Smooth muscle cell (in vitro differentiated cells): Measurements from ENCODE around the gene HTR1D. TPM values are rescaled to one million over a fixed set of nuclear protein-coding genes. Genes with fewer than 3 reads are reported as not detected.
A peak's percentile ranks its signal among the peaks of the same experiment; 100 is the strongest.
"Not testable (repeated sequence)": the region's sequence is repeated elsewhere in the genome, so short reads cannot be mapped to it uniquely, and the experiment has no call there.

Experiments
- DNase-seq: peaks from one replicate; lab custom pipeline; 2025; ENCODE audit not compliant: unreplicated experiment; lab: John Stamatoyannopoulos, UW
- H2AFZ ChIP-seq: fragments of 200-600 bp; sonication (generic); 2 replicates; pipeline ENCODE4 v1.6.0; 2016; ENCODE audit warnings: antibody characterized with exemption, low read depth, mild to moderate bottlenecking
- H3F3A ChIP-seq: fragments of 200-600 bp; sonication (generic); 2 replicates; pipeline ENCODE4 v1.6.0; 2017; ENCODE audit warnings: antibody characterized with exemption, low read depth
- H3K27ac ChIP-seq: fragments of 200-600 bp; sonication (generic); 2 replicates; pipeline ENCODE4 v1.5.1; 2016; ENCODE audit warnings: low read depth, mild to moderate bottlenecking
- H3K27me3 ChIP-seq: fragments of 200-600 bp; sonication (generic); 2 replicates; pipeline ENCODE4 v1.6.1; 2016; ENCODE audit warnings: low read depth, mild to moderate bottlenecking
- H3K36me3 ChIP-seq: fragments of 200-600 bp; sonication (generic); 2 replicates; pipeline ENCODE4 v1.5.1; 2016; ENCODE audit warnings: low read depth
- H3K4me1 ChIP-seq: fragments of 200-600 bp; sonication (generic); 2 replicates; pipeline ENCODE4 v1.5.1; 2016; ENCODE audit warnings: low read depth
- H3K4me2 ChIP-seq: fragments of 200-600 bp; sonication (generic); 2 replicates; pipeline ENCODE4 v1.6.0; 2016; ENCODE audit warnings: mild to moderate bottlenecking
- H3K4me3 ChIP-seq: fragments of 200-600 bp; sonication (generic); 2 replicates; pipeline ENCODE4 v1.5.1; 2016; ENCODE audit warnings: mild to moderate bottlenecking
- H3K79me2 ChIP-seq: fragments of 200-600 bp; sonication (generic); 2 replicates; pipeline ENCODE4 v1.6.0; 2016; ENCODE audit warnings: low read depth, mild to moderate bottlenecking
- H3K9ac ChIP-seq: fragments of 200-600 bp; sonication (generic); 2 replicates; pipeline ENCODE4 v1.6.0; 2016; ENCODE audit warnings: low read depth
- H3K9me3 ChIP-seq: fragments of 200-600 bp; sonication (generic); replicated peaks from 2 replicates; pipeline ENCODE4 v1.5.1; 2016; ENCODE audit warnings: low read depth
- H4K20me1 ChIP-seq: fragments of 200-600 bp; sonication (generic); 2 replicates; pipeline ENCODE4 v1.6.0; 2016; ENCODE audit warnings: low read depth
- WGBS: methylation state at CpG from one replicate; pipeline ENCODE4 v1.1.7; 2016; ENCODE audit warnings: low lambda C conversion rate; 5-methylcytosine and 5-hydroxymethylcytosine counted together
- polyA plus RNA-seq: library from polyadenylated mRNA; unstranded; fragments of >200 nt; fragmentation: Nextera tagmentation; extraction: Ambion mirVana; gene quantifications from 2 replicates; pipeline ENCODE4 v1.2.1, GENCODE V29; 2016
- total RNA-seq: library from RNA; depleted of rRNA; stranded (reverse); fragments of >200 nt; gene quantifications from 2 replicates; pipeline ENCODE4 v1.2.3, GENCODE V29; 2014
- TF ChIP-seq, protein P1 (sequence below): fragments of 200-600 bp; sonication (generic); IDR thresholded peaks from 2 replicates; pipeline ENCODE4 v1.5.1; 2017; ENCODE audit warnings: borderline replicate concordance, mild to moderate bottlenecking, antibody characterized with exemption; ENCODE audit not compliant: insufficient read depth, poor library complexity, severe bottlenecking

Gene HTR1D
- total and polyA plus RNA-seq, 2 experiments from 2014 or later, result 0.26 to 1.1 TPM

DNA sequence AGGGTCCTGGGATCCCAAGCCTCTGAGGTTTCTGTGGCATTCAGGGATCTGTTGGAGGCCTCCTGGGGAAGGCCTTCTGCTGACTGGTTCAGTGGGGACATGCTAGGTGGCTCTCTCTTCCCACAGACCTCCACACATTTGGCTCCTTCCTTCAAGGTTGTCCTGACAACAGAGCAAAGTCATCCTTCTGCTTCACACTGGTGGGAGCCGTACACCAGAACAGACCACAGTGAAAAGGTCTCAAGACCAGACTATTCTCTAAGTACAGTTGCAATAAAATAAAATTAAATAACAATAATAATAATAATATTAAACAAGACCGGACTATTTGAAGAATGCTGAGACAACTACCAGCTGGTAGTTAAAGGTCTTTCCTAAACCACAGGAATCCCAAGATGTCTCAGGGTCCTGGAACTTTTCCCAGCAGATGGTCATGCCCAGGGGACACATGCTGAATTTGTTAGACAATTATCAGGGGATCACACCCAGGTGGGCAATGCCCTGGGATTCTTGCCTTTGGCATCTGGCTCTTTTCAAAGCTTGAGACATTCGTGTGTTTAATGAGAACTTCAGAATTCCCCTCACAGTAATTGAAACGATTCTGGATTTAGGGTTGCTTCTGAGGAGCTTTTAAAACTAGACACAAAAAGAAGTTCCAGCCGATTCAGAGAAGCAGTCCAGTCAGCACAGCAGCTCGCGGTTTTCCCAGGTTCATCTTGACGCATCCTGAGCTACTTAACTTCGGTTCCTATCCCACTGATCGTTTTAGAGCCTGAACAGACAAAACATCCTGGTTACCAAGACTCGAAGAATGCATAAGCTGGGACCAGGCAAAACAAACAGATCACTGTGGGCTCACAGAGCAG lies 22.9 kb downstream of the HTR1D start:
- Histone ChIP-seq H3K4me3 (no peak overlapping the region), H3K36me3 (no peaks in the 10 kb centered on the region), H3K27me3 (no peaks in the 10 kb centered on the region), H4K20me1 (no peaks in the 10 kb centered on the region), H3K4me1 (peaks cover 18% of the 10 kb centered on the region), H3K9ac (peak overlapping the region; percentile 89), H3K4me2 (peak overlapping the region; percentile 76), H3K27ac (peak overlapping the region; percentile 97), H2AFZ (no peak overlapping the region), H3K9me3 (no peaks in the 10 kb centered on the region), H3F3A (peaks cover 14% of the 10 kb centered on the region), H3K79me2 (no peaks in the 10 kb centered on the region)
- WGBS, result 20% methylated on average over 11 of the region's 11 CpGs
- TF ChIP-seq, protein P1, sequence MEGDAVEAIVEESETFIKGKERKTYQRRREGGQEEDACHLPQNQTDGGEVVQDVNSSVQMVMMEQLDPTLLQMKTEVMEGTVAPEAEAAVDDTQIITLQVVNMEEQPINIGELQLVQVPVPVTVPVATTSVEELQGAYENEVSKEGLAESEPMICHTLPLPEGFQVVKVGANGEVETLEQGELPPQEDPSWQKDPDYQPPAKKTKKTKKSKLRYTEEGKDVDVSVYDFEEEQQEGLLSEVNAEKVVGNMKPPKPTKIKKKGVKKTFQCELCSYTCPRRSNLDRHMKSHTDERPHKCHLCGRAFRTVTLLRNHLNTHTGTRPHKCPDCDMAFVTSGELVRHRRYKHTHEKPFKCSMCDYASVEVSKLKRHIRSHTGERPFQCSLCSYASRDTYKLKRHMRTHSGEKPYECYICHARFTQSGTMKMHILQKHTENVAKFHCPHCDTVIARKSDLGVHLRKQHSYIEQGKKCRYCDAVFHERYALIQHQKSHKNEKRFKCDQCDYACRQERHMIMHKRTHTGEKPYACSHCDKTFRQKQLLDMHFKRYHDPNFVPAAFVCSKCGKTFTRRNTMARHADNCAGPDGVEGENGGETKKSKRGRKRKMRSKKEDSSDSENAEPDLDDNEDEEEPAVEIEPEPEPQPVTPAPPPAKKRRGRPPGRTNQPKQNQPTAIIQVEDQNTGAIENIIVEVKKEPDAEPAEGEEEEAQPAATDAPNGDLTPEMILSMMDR, result no peak
- no peak for DNase-seq

DNA sequence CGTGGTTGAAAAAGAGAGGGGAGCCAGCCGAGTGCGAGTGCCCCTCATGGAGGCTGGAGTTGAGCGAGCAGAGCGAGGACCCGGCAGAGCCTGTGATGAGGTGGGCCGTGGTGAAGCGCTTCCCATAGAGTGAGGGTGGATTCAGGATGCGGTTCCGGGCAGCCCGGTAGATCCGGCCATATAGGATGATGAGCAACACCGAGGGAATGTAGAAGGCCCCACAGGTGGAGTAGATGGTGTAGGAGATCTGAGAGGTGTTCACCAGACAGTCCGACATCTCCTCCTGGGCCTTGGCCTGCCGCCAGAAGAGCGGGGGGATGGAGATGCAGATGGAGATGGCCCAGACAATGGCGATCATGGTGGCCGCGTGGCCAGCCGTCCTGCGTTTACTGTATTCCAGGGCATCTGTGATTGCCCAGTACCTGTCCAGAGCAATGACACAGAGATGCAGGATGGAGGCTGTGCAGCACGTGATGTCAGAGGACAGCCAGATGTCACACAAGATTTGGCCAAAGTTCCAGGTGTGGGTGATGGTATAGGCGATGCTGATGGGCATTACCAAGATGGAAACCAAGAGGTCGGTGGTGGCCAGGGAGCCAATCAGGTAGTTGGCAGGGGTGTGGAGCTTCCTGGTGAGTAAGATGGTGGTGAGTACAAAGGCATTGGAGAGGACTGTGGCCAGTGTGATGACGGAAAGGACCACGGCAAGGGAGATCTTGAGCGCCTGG lies 23.7 kb downstream of the HTR1D start:
- Histone ChIP-seq H3K4me2 (peak overlapping the region; percentile 76), H3F3A (peaks cover 14% of the 10 kb centered on the region), H4K20me1 (no peaks in the 10 kb centered on the region), H3K4me1 (peaks cover 18% of the 10 kb centered on the region), H2AFZ (no peak overlapping the region), H3K9ac (peak overlapping the region; percentile 89), H3K36me3 (no peaks in the 10 kb centered on the region), H3K4me3 (no peak overlapping the region), H3K9me3 (no peaks in the 10 kb centered on the region), H3K27me3 (no peaks in the 10 kb centered on the region), H3K79me2 (no peaks in the 10 kb centered on the region), H3K27ac (peak overlapping the region; percentile 97)
- TF ChIP-seq, protein P1, result no peak
- 91% methylated on average over 26 of the region's 27 CpGs for WGBS
- DNase-seq, result no peak

DNA sequence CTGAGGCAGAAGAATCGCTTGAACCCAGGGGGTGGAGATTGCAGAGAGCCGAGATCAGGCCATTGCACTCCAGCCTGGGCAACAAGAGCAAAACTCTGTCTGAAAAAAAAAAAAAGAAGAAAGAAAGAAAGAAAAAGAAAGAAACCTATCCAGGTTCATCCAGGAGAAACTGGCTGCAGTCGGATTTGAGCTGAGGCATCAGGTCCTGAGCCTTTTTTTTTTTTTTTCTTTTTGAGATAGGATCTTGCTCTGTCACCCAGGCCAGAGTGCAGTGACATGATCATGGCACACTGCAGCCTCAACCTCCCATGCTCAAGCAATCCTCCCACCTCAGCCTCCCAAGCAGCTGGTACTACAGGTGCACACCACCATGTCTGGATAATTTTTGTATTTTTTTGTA lies 26.1 kb downstream of the HTR1D start:
- Histone ChIP-seq H3K27me3 (no peaks in the 10 kb centered on the region), H2AFZ (no peak overlapping the region), H3F3A (peaks cover 14% of the 10 kb centered on the region), H3K9ac (no peak overlapping the region), H3K4me3 (no peak overlapping the region), H3K79me2 (no peaks in the 10 kb centered on the region), H3K9me3 (no peaks in the 10 kb centered on the region), H3K36me3 (no peaks in the 10 kb centered on the region), H3K4me2 (no peak overlapping the region), H4K20me1 (no peaks in the 10 kb centered on the region), H3K27ac (no peak overlapping the region), H3K4me1 (peaks cover 18% of the 10 kb centered on the region)
- TF ChIP-seq, protein P1, result no peak
- WGBS, result 96% methylated on average over 3 of the region's 3 CpGs
- no peak for DNase-seq

DNA sequence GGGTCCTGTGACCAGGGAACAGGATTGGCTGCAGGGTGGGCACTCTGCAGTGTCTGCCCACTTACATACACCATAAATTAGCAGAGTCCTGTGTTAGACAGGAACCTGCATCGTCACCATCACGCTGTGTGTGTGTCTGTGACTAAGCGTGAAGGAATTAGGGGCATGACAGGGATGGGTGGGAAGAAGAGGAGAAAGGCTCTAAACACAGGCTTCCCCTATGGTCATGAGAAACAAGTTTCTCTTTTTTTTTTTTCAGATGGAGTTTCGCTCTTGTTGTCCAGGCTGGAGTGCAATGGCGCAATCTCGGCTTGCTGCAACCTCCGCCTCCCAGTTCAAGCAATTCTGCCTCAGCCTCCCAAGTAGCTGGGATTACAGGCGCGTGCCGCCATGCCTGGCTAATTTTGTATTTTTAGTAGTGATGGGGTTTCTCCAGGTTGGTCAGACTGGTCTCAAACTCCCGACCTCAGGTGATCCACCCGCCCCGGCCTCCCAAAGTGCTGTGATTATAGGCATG lies 28.3 kb downstream of the HTR1D start:
- WGBS, result 67% methylated on average over 13 of the region's 13 CpGs
- H3K9ac ChIP-seq, result peak overlapping the region; percentile 47
- DNase-seq, result not testable (repeated sequence)

More for the DNA sequence above, 28.3 kb downstream of the HTR1D start:
- not testable (repeated sequence) for H4K20me1 ChIP-seq, H2AFZ ChIP-seq, H3K4me3 ChIP-seq, H3K79me2 ChIP-seq, H3K9me3 ChIP-seq, H3K27me3 ChIP-seq, H3F3A ChIP-seq, H3K4me2 ChIP-seq, H3K4me1 ChIP-seq, H3K36me3 ChIP-seq
- peak overlapping the region; percentile 88 for H3K27ac ChIP-seq
